ENCODE results near the gene SFI1.

Gene SFI1

GRCh38 chr22:31622980-31623379, 126.6 kb downstream of the SFI1 start:
- Histone ChIP-seq H3K9ac (ENCODE audit: low read depth in 1 of 2, low read length in 2 of 2) (no peak overlapping the region), H3K4me1 (ENCODE audit: control insufficient read depth in 1 of 2, insufficient read depth in 2 of 2, low read length in 2 of 2) (peaks cover 33 to 34% of the 10 kb centered on the region in 2 donors), H3K9me3 (ENCODE audit: control insufficient read depth in 1 of 2, low read length in 2 of 2) (no peaks in the 10 kb centered on the region), H3K36me3 (ENCODE audit: control insufficient read depth in 1 of 2, insufficient read depth in 2 of 2, low read length in 2 of 2) (peaks cover 22 to 51% of the 10 kb centered on the region in 2 donors), H3K27me3 (ENCODE audit: control insufficient read depth in 1 of 2, insufficient read depth in 2 of 2, low read length in 2 of 2) (no peaks in the 10 kb centered on the region), H3K27ac (ENCODE audit: low read depth, low read length) (no peak overlapping the region), H3K4me3 (ENCODE audit: low read depth in 1 of 2, low read length in 2 of 2) (no peak overlapping the region)

- no peaks in the 10 kb centered on the region for H3K27me3 ChIP-seq (ENCODE audit: control insufficient read depth in 1 of 2, insufficient read depth in 2 of 2, low read length in 2 of 2)
- no peak overlapping the region for H3K27ac ChIP-seq (ENCODE audit: low read depth, low read length)
- H3K4me3 ChIP-seq (ENCODE audit: low read depth in 1 of 2, low read length in 2 of 2): no peak overlapping the region
- H3K4me1 ChIP-seq (ENCODE audit: control insufficient read depth in 1 of 2, insufficient read depth in 2 of 2, low read length in 2 of 2): peaks cover 27 to 30% of the 10 kb centered on the region in 2 donors
- no peak overlapping the region for H3K9ac ChIP-seq (ENCODE audit: low read depth in 1 of 2, low read length in 2 of 2)
- no peaks in the 10 kb centered on the region for H3K9me3 ChIP-seq (ENCODE audit: control insufficient read depth in 1 of 2, low read length in 2 of 2)
- H3K36me3 ChIP-seq (ENCODE audit: control insufficient read depth in 1 of 2, insufficient read depth in 2 of 2, low read length in 2 of 2): peaks cover 17 to 46% of the 10 kb centered on the region in 2 donors
Measured at GRCh38 chr22:31623592-31624304, 127.4 kb downstream of the SFI1 start.

GRCh38 chr22:31625257-31625640, 128.9 kb downstream of the SFI1 start:
- no peak overlapping the region for H3K4me3 ChIP-seq (ENCODE audit: low read depth in 1 of 2, low read length in 2 of 2)

GRCh38 chr22:31625661-31626426, 129.5 kb downstream of the SFI1 start:
- no peak overlapping the region for H3K27ac ChIP-seq (ENCODE audit: low read depth, low read length)
- peaks cover 33 to 41% of the 10 kb centered on the region in 2 donors for H3K4me1 ChIP-seq (ENCODE audit: control insufficient read depth in 1 of 2, insufficient read depth in 2 of 2, low read length in 2 of 2)
- H3K4me3 ChIP-seq (ENCODE audit: low read depth in 1 of 2, low read length in 2 of 2): no peak overlapping the region
- peak overlapping the region in 1 of 2 donors; percentile 20 for H3K9ac ChIP-seq (ENCODE audit: low read depth in 1 of 2, low read length in 2 of 2)
- no peaks in the 10 kb centered on the region for H3K9me3 ChIP-seq (ENCODE audit: control insufficient read depth in 1 of 2, low read length in 2 of 2)
- no peaks in the 10 kb centered on the region for H3K27me3 ChIP-seq (ENCODE audit: control insufficient read depth in 1 of 2, insufficient read depth in 2 of 2, low read length in 2 of 2)
- peaks cover 1 to 31% of the 10 kb centered on the region in 2 donors for H3K36me3 ChIP-seq (ENCODE audit: control insufficient read depth in 1 of 2, insufficient read depth in 2 of 2, low read length in 2 of 2)

More at GRCh38 chr22:31625257-31625640, 128.9 kb downstream of the SFI1 start:
- no peak overlapping the region for H3K9ac ChIP-seq (ENCODE audit: low read depth in 1 of 2, low read length in 2 of 2)
- no peaks in the 10 kb centered on the region for H3K9me3 ChIP-seq (ENCODE audit: control insufficient read depth in 1 of 2, low read length in 2 of 2)
- peaks cover 33 to 41% of the 10 kb centered on the region in 2 donors for H3K4me1 ChIP-seq (ENCODE audit: control insufficient read depth in 1 of 2, insufficient read depth in 2 of 2, low read length in 2 of 2)
- peaks cover 7 to 37% of the 10 kb centered on the region in 2 donors for H3K36me3 ChIP-seq (ENCODE audit: control insufficient read depth in 1 of 2, insufficient read depth in 2 of 2, low read length in 2 of 2)
- no peak overlapping the region for H3K27ac ChIP-seq (ENCODE audit: low read depth, low read length)
- H3K27me3 ChIP-seq (ENCODE audit: control insufficient read depth in 1 of 2, insufficient read depth in 2 of 2, low read length in 2 of 2): no peaks in the 10 kb centered on the region

- Histone ChIP-seq H3K27me3 (ENCODE audit: control insufficient read depth in 1 of 2, insufficient read depth in 2 of 2, low read length in 2 of 2) (no peaks in the 10 kb centered on the region), H3K9me3 (ENCODE audit: control insufficient read depth in 1 of 2, low read length in 2 of 2) (no peaks in the 10 kb centered on the region), H3K36me3 (ENCODE audit: control insufficient read depth in 1 of 2, insufficient read depth in 2 of 2, low read length in 2 of 2) (peaks cover 0 to 23% of the 10 kb centered on the region in 2 donors), H3K27ac (ENCODE audit: low read depth, low read length) (no peak overlapping the region), H3K4me3 (ENCODE audit: low read depth in 1 of 2, low read length in 2 of 2) (no peak overlapping the region), H3K4me1 (ENCODE audit: control insufficient read depth in 1 of 2, insufficient read depth in 2 of 2, low read length in 2 of 2) (peaks cover 41 to 49% of the 10 kb centered on the region in 2 donors), H3K9ac (ENCODE audit: low read depth in 1 of 2, low read length in 2 of 2) (peak overlapping the region in 1 of 2 donors; percentile 20)
Measured at GRCh38 chr22:31626427-31627150, 130.3 kb downstream of the SFI1 start.

GRCh38 chr22:31627223-31627731, 130.9 kb downstream of the SFI1 start:
- Histone ChIP-seq H3K4me1 (ENCODE audit: control insufficient read depth in 1 of 2, insufficient read depth in 2 of 2, low read length in 2 of 2) (peaks cover 41 to 49% of the 10 kb centered on the region in 2 donors), H3K36me3 (ENCODE audit: control insufficient read depth in 1 of 2, insufficient read depth in 2 of 2, low read length in 2 of 2) (peaks cover 0 to 25% of the 10 kb centered on the region in 2 donors), H3K27ac (ENCODE audit: low read depth, low read length) (no peak overlapping the region)

GRCh38 chr22:31628362-31628761, 132.0 kb downstream of the SFI1 start:
- Histone ChIP-seq H3K4me3 (ENCODE audit: low read depth in 1 of 2, low read length in 2 of 2) (no peak overlapping the region), H3K27ac (ENCODE audit: low read depth, low read length) (no peak overlapping the region), H3K9me3 (ENCODE audit: control insufficient read depth in 1 of 2, low read length in 2 of 2) (no peaks in the 10 kb centered on the region), H3K9ac (ENCODE audit: low read depth in 1 of 2, low read length in 2 of 2) (no peak overlapping the region), H3K4me1 (ENCODE audit: control insufficient read depth in 1 of 2, insufficient read depth in 2 of 2, low read length in 2 of 2) (peaks cover 41 to 49% of the 10 kb centered on the region in 2 donors), H3K36me3 (ENCODE audit: control insufficient read depth in 1 of 2, insufficient read depth in 2 of 2, low read length in 2 of 2) (peaks cover 3 to 24% of the 10 kb centered on the region in 2 donors), H3K27me3 (ENCODE audit: control insufficient read depth in 1 of 2, insufficient read depth in 2 of 2, low read length in 2 of 2) (no peaks in the 10 kb centered on the region)

More at GRCh38 chr22:31627223-31627731, 130.9 kb downstream of the SFI1 start:
- Histone ChIP-seq H3K9me3 (ENCODE audit: control insufficient read depth in 1 of 2, low read length in 2 of 2) (no peaks in the 10 kb centered on the region), H3K4me3 (ENCODE audit: low read depth in 1 of 2, low read length in 2 of 2) (no peak overlapping the region), H3K9ac (ENCODE audit: low read depth in 1 of 2, low read length in 2 of 2) (no peak overlapping the region), H3K27me3 (ENCODE audit: control insufficient read depth in 1 of 2, insufficient read depth in 2 of 2, low read length in 2 of 2) (no peaks in the 10 kb centered on the region)

GRCh38 chr22:31628969-31629708, 132.8 kb downstream of the SFI1 start:
- H3K36me3 ChIP-seq (ENCODE audit: control insufficient read depth in 1 of 2, insufficient read depth in 2 of 2, low read length in 2 of 2): peaks cover 3 to 19% of the 10 kb centered on the region in 2 donors
- H3K27me3 ChIP-seq (ENCODE audit: control insufficient read depth in 1 of 2, insufficient read depth in 2 of 2, low read length in 2 of 2): no peaks in the 10 kb centered on the region
- H3K9me3 ChIP-seq (ENCODE audit: control insufficient read depth in 1 of 2, low read length in 2 of 2): no peaks in the 10 kb centered on the region
- peak overlapping the region; percentile 75 to 82 for H3K4me3 ChIP-seq (ENCODE audit: low read depth in 1 of 2, low read length in 2 of 2)
- H3K4me1 ChIP-seq (ENCODE audit: control insufficient read depth in 1 of 2, insufficient read depth in 2 of 2, low read length in 2 of 2): peaks cover 41 to 49% of the 10 kb centered on the region in 2 donors
- H3K9ac ChIP-seq (ENCODE audit: low read depth in 1 of 2, low read length in 2 of 2): no peak overlapping the region
- no peak overlapping the region for H3K27ac ChIP-seq (ENCODE audit: low read depth, low read length)

- Histone ChIP-seq H3K9me3 (ENCODE audit: control insufficient read depth in 1 of 2, low read length in 2 of 2) (no peaks in the 10 kb centered on the region), H3K9ac (ENCODE audit: low read depth in 1 of 2, low read length in 2 of 2) (peak overlapping the region; percentile 77 to 78), H3K4me3 (ENCODE audit: low read depth in 1 of 2, low read length in 2 of 2) (peak overlapping the region; percentile 75 to 82), H3K36me3 (ENCODE audit: control insufficient read depth in 1 of 2, insufficient read depth in 2 of 2, low read length in 2 of 2) (peaks cover 3 to 19% of the 10 kb centered on the region in 2 donors), H3K4me1 (ENCODE audit: control insufficient read depth in 1 of 2, insufficient read depth in 2 of 2, low read length in 2 of 2) (peaks cover 41 to 49% of the 10 kb centered on the region in 2 donors), H3K27ac (ENCODE audit: low read depth, low read length) (peak overlapping the region; percentile 73), H3K27me3 (ENCODE audit: control insufficient read depth in 1 of 2, insufficient read depth in 2 of 2, low read length in 2 of 2) (no peaks in the 10 kb centered on the region)
Measured at GRCh38 chr22:31629741-31630184, 133.4 kb downstream of the SFI1 start.
